Measurements from ENCODE around the gene CD96. TPM values are rescaled to one million over a fixed set of nuclear protein-coding genes. Genes with fewer than 3 reads are reported as not detected.
A peak's percentile ranks its signal among the peaks of the same experiment; 100 is the strongest.
"Not testable (repeated sequence)": the region's sequence is repeated elsewhere in the genome, so short reads cannot be mapped to it uniquely, and the experiment has no call there.

CD96 gene
- total RNA-seq, 2 donors from 2014 or later, result 0.33 to 2.6 TPM

DNA sequence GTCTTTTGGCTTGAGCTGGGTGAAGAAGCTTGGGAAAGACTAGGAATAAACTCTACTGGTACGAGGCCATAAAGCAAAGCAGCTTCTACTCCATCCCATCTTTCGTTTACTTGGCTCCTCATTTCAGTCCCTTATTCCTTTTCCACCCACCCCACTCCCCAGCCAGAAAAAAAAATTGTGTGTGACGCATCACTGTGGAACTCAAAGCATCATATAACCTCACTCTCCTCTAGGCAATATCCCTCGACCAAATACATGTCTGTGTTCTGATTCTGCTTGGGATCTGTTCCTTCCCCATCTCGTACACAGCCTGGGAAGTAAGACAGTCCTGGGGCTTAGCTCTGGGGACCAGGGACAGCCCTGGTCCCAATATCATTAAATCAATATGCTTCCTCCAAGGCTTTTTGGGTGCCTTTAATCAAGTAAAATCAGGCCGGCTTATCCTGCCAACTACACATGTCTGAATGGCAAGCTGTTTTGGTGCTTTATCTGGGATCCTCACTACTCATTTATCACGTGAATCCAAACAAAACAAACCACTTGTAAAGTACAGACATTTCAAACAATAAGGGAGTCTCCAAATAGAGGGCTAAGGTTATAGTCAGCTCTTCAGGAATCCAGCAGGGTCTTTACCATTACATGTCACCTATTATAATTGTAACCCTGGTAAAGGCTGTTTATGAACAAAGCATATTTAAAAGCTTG, 128.1 kb downstream of the CD96 start:
- WGBS, 2 donors, result 66 to 73% methylated on average over 7 of the region's 7 CpGs
- no peaks in the 10 kb centered on the region for H3K27me3 ChIP-seq
- DNase-seq, result no peak
- peaks cover 14% of the 10 kb centered on the region for H3K4me1 ChIP-seq
- H3K27ac ChIP-seq, result no peak overlapping the region
- no peaks in the 10 kb centered on the region for H3K36me3 ChIP-seq (replicated peaks in 1 of 2; ENCODE audit: insufficient read depth in 1 of 2, low read depth in 2 of 2)
- no peaks in the 10 kb centered on the region for H3K9me3 ChIP-seq
- no peak for TF ChIP-seq POLR2A (IDR thresholded peaks at IDR 0.05)
- TF ChIP-seq, protein P1, sequence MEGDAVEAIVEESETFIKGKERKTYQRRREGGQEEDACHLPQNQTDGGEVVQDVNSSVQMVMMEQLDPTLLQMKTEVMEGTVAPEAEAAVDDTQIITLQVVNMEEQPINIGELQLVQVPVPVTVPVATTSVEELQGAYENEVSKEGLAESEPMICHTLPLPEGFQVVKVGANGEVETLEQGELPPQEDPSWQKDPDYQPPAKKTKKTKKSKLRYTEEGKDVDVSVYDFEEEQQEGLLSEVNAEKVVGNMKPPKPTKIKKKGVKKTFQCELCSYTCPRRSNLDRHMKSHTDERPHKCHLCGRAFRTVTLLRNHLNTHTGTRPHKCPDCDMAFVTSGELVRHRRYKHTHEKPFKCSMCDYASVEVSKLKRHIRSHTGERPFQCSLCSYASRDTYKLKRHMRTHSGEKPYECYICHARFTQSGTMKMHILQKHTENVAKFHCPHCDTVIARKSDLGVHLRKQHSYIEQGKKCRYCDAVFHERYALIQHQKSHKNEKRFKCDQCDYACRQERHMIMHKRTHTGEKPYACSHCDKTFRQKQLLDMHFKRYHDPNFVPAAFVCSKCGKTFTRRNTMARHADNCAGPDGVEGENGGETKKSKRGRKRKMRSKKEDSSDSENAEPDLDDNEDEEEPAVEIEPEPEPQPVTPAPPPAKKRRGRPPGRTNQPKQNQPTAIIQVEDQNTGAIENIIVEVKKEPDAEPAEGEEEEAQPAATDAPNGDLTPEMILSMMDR (IDR thresholded peaks at IDR 0.05), result no peak
- intact Hi-C loops (cut with DNase I), result no loop called here
- no peak for ATAC-seq
- H3K4me3 ChIP-seq, result no peak overlapping the region

DNA sequence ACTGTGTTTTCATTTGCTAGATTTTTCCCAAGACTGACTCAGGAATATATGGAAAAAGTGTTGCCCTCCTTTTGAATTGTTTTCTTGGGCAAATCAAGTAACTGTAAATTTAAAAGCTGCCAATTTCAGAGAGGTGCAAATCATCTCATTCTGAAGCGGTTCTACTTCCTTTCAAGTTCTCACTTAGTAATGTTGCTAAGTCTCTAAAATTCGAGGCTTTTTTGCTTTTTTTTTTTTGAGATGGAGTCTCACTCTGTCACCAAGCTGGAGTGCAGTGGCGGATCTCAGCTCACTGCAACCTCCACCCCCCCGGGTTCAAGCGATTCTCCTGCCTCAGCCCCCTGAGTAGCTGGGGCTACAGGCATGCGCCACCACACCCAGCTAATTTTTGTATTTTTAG, 130.5 kb downstream of the CD96 start:
- H3K4me3 ChIP-seq; H3K9me3 ChIP-seq; H3K27ac ChIP-seq; ATAC-seq; H3K36me3 ChIP-seq (replicated peaks in 1 of 2; ENCODE audit: insufficient read depth in 1 of 2, low read depth in 2 of 2); H3K27me3 ChIP-seq; DNase-seq; intact Hi-C loops (cut with DNase I): not testable (repeated sequence)
- H3K4me1 ChIP-seq, result peaks cover 35% of the 10 kb centered on the region
- 65 to 79% methylated on average over 6 of the region's 6 CpGs for WGBS, 2 donors

DNA sequence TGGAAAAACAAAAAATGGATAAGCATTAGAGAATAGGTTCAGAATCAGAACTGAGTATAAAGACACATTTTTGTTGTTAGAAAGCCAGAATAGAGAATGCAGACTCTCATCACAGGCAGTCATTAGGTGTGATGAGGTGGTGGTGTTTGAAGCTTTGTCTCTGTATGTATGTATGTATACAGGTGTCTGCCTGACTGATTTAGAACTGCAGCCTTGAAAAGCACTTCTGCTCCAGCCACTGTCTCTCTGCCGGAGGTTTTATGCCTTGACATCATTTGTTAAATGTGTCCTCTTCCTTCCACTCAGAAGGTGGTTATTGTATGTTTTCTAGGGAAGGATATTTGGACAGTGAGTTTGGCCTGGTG, 133.8 kb downstream of the CD96 start:
- Histone ChIP-seq H3K27me3 (no peaks in the 10 kb centered on the region), H3K27ac (no peak overlapping the region), H3K36me3 (replicated peaks in 1 of 2; ENCODE audit: insufficient read depth in 1 of 2, low read depth in 2 of 2) (no peaks in the 10 kb centered on the region), H3K4me1 (peaks cover 35% of the 10 kb centered on the region), H3K9me3 (no peaks in the 10 kb centered on the region), H3K4me3 (no peak overlapping the region)
- DNase-seq, result no peak
- WGBS, 2 donors, result 17 to 24% methylated on average over 1 of the region's 1 CpG
- no peak for TF ChIP-seq POLR2A (IDR thresholded peaks at IDR 0.05)
- TF ChIP-seq, protein P1 (IDR thresholded peaks at IDR 0.05), result no peak
- intact Hi-C loops (cut with DNase I), result no loop called here
- ATAC-seq, result no peak

DNA sequence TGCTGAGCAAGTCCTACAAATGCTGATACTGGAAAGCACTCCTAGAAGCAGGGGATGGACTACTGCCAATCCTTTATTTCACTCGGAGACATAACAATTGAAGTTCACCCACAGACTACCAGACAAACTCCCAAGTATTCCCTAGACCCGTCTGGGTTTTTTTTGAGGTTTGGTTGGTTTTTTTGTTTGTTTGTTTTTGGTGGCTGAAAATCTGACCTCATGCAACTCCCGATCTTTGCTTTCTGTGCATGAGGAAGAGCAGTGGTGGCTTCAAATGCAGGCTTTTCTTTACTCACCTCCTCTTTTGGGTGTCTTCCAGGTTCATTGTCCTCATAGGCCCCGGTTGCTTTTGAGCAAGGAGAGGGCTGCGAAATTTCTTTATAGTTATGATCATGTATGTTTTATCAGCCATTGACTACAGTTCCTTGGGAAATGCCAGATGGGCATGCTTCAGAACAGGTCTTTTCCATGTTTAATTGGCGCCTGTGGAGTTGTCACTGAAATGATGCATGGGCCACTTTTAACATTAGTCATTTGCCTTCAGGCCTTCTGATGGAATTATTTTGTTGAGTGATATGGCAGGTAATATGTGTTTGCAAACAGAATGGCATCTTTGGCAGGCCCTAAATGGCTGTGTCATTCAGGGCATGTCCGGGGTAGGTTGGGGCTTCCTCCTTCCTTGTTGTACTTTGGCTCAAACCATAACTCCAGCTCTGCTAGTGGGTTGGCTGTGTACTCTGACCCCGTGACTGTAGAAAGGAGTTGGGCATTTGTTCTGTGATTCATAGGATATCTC, 134.4 kb downstream of the CD96 start:
- DNase-seq (peak in 3 of 4 donors; percentile 26 to 46 (median 26)), ATAC-seq (no peak)
- intact Hi-C loops (cut with DNase I), result no loop called here
- Histone ChIP-seq H3K36me3 (replicated peaks in 1 of 2; ENCODE audit: insufficient read depth in 1 of 2, low read depth in 2 of 2) (no peaks in the 10 kb centered on the region), H3K9me3 (no peaks in the 10 kb centered on the region), H3K27ac (no peak overlapping the region), H3K4me3 (no peak overlapping the region), H3K4me1 (peaks cover 35% of the 10 kb centered on the region), H3K27me3 (no peaks in the 10 kb centered on the region)
- WGBS, 2 donors, result 40 to 46% methylated on average over 7 to 8 of the region's 8 CpGs
- no peak for TF ChIP-seq POLR2A (IDR thresholded peaks at IDR 0.05)
- TF ChIP-seq, protein P1 (IDR thresholded peaks at IDR 0.05), result no peak

DNA sequence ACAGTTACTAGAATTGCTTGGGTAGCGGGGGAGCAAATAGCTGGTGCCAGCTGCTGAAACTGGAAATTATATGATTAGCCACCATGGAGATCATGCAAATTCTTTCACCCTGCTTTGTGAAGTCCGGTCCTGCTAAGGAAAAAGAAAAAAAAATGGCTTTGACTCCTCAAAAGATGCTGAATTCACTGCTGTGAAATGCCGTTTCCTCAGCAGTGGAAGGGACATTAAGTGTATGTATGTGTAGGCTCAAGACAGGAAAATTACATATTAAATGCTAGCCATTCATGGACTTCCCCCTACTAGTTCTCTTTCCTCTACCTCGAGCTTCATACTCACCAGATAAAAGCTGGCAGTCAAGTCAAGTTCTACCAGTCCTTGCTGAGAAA, 135.0 kb downstream of the CD96 start:
- Histone ChIP-seq H3K4me3 (no peak overlapping the region), H3K9me3 (no peaks in the 10 kb centered on the region), H3K27ac (no peak overlapping the region), H3K4me1 (peaks cover 35% of the 10 kb centered on the region), H3K27me3 (no peaks in the 10 kb centered on the region), H3K36me3 (replicated peaks in 1 of 2; ENCODE audit: insufficient read depth in 1 of 2, low read depth in 2 of 2) (no peaks in the 10 kb centered on the region)
- WGBS, 2 donors, result 73 to 89% methylated on average over 4 of the region's 4 CpGs
- intact Hi-C loops (cut with DNase I), result no loop called here
- no peak for ATAC-seq
- TF ChIP-seq, protein P1 (IDR thresholded peaks at IDR 0.05), result no peak
- TF ChIP-seq POLR2A (IDR thresholded peaks at IDR 0.05), result no peak
- no peak for DNase-seq

All from body of pancreas (tissue), 4 donors.